ENCODE measurements around the gene LRRC4B. TPM values are rescaled to one million over a fixed set of nuclear protein-coding genes. Genes with fewer than 3 reads are reported as not detected.

LRRC4B gene
- total and polyA plus RNA-seq, 12 donors, result 0.42 to 3.0 (median 0.78) TPM

DNA sequence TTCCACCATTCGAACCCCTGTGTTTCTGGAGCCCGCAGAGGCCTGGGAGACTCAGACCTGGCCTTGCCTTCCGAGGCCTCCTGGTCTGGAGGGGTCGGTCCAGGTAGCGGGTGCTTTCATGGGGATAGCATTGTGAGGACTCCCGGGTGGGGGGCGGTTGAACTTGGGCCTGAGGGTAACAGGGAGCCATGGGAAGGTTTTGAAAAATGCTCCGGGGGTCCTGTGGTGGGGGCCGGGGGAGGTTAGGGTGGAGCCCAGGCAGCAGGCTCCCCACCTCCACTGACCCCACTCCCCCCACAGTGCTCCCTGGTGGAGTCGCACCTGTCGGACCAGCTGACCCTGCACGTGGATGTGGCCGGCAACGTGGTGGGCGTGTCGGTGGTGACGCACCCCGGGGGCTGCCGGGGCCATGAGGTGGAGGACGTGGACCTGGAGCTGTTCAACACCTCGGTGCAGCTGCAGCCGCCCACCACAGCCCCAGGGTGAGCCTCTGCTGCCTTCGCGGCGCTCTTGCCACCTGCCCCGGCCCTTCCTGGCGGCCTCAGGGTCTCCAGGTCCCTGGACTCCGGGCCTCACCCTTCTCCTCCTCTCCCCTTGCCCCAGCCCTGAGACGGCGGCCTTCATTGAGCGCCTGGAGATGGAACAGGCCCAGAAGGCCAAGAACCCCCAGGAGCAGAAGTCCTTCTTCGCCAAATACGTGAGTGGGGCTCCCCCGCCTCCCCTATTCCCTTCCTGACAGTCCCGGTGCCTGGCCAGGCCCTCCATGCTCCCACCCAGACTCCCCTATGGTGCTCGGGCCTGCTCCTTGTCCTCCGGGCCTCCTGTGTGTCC lies 87.7 kb downstream of the LRRC4B start:
- intact Hi-C loops (cut with DNase I), result no loop called here
- H3K4me1 ChIP-seq, result peaks cover 5 to 30% (median 19%) of the 10 kb centered on the region in 9 donors
- H3K36me3 ChIP-seq, result peaks cover 0 to 72% (median 19%) of the 10 kb centered on the region in 9 donors
- H3K4me3 ChIP-seq, result no peak overlapping the region
- H3K27me3 ChIP-seq, result no peaks in the 10 kb centered on the region
- WGBS, 2 donors, result 93 to 95% methylated on average over 30 to 37 of the region's 37 CpGs
- no peak for ATAC-seq
- DNase-seq, result no peak
- no peaks in the 10 kb centered on the region for H3K9me3 ChIP-seq
- H3K27ac ChIP-seq, result no peak overlapping the region
- no peak for TF ChIP-seq CTCF (IDR thresholded peaks at IDR 0.05)

DNA sequence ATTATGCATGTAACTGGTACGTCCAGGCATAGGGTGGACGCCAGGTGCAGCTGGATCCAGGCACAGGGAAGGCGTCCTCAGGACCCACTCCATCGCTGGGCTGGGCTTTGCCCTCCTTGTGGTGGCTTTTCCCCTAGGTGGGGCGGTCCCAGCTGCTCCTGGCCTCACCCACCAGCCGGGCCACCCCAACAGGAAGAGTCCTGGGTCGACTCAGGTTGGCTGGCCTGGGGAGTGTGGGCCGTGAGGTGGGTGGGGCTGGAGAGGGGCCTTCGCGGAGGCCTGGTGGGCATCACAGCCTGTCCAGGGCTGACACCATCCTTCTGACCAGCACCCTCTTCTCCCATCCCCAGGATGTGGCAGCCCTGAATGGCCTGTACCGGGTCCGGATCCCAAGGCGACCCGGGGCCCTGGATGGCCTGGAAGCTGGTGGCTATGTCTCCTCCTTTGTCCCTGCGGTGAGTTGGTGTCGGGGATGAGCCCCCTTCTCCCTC lies 88.4 kb downstream of the LRRC4B start:
- intact Hi-C loops (cut with DNase I), result loop anchor here in 1 of 10 donors (5.0 kb wide), 2 partner anchors 32 to 108 kb away; partner anchors contain the start of genes ASPDH and JOSD2
- ATAC-seq, result no peak
- Histone ChIP-seq H3K27ac (no peak overlapping the region), H3K36me3 (peaks cover 0 to 66% (median 19%) of the 10 kb centered on the region in 9 donors), H3K9me3 (no peaks in the 10 kb centered on the region), H3K4me1 (peaks cover 5 to 30% (median 19%) of the 10 kb centered on the region in 9 donors), H3K27me3 (no peaks in the 10 kb centered on the region), H3K4me3 (no peak overlapping the region)
- DNase-seq, result no peak
- TF ChIP-seq CTCF (IDR thresholded peaks at IDR 0.05), result no peak
- WGBS, 2 donors, result 93 to 94% methylated on average over 16 of the region's 16 CpGs

- no peak for ATAC-seq
- intact Hi-C loops (cut with DNase I), result loop anchor here in 1 of 10 donors (5.0 kb wide), 2 partner anchors 33 to 107 kb away; partner anchors contain the start of genes ASPDH and JOSD2
- peak in 7 of 9 donors; percentile 46 to 65 (median 53) for TF ChIP-seq CTCF (IDR thresholded peaks at IDR 0.05)
- H3K36me3 ChIP-seq, result peaks cover 0 to 60% (median 19%) of the 10 kb centered on the region in 9 donors
- no peaks in the 10 kb centered on the region for H3K9me3 ChIP-seq
- H3K4me1 ChIP-seq, result peaks cover 5 to 30% (median 19%) of the 10 kb centered on the region in 9 donors
- H3K27me3 ChIP-seq, result no peaks in the 10 kb centered on the region
- 70 to 81% methylated on average over 16 to 19 of the region's 19 CpGs for WGBS, 2 donors
- no peak overlapping the region for H3K27ac ChIP-seq
- no peak overlapping the region for H3K4me3 ChIP-seq
- DNase-seq, result no peak
These were observed 89.1 kb downstream of the LRRC4B start for GRCh38 chr19:50478901-50479715.
